ENCODE results near the gene POU2F1. TPM values are rescaled to one million over a fixed set of nuclear protein-coding genes. Genes with fewer than 3 reads are reported as not detected.

The POU2F1 gene
- total RNA-seq, 4 donors from 2014 or later = 3.8 to 7.3 (median 4.8) TPM

- intact Hi-C loops (cut with DNase I; ENCODE audit: low total_unique reads) = no loop called here
- in situ Hi-C loops (cut with MboI; ENCODE audit: low sequenced_read_pairs in 4 of 4) = no loop called here
- ATAC-seq = no peak
These were observed 69.3 kb downstream of the POU2F1 start for GRCh38 chr1:167289966-167290365.

GRCh38 chr1:167291539-167292185 is 71.0 kb downstream of the POU2F1 start:
- H3K4me1 ChIP-seq = peaks cover 51 to 52% of the 10 kb centered on the region in 2 donors
- H3K27ac ChIP-seq = no peak overlapping the region
- intact Hi-C loops (cut with DNase I; ENCODE audit: low total_unique reads) (no loop called here), in situ Hi-C loops (cut with MboI; ENCODE audit: low sequenced_read_pairs in 4 of 4) (no loop called here)
- TF ChIP-seq CTCF (IDR thresholded peaks at IDR 0.05 in 4 of 5, conservative IDR thresholded peaks at IDR 0.05 in 1 of 5) (no peak), POLR2A (IDR thresholded peaks at IDR 0.05) (no peak)
- ATAC-seq (no peak), DNase-seq (no peak)
- H3K27me3 ChIP-seq = no peaks in the 10 kb centered on the region
- H3K36me3 ChIP-seq = no peaks in the 10 kb centered on the region
- H3K9me3 ChIP-seq = no peaks in the 10 kb centered on the region
- H3K4me3 ChIP-seq = no peak overlapping the region

More at GRCh38 chr1:167289966-167290365, 69.3 kb downstream of the POU2F1 start:
- Histone ChIP-seq H3K36me3 (no peaks in the 10 kb centered on the region), H3K9me3 (no peaks in the 10 kb centered on the region), H3K27me3 (no peaks in the 10 kb centered on the region), H3K4me3 (no peak overlapping the region), H3K27ac (no peak overlapping the region), H3K4me1 (peaks cover 47 to 50% of the 10 kb centered on the region in 2 donors)
- DNase-seq = no peak
- TF ChIP-seq CTCF (IDR thresholded peaks at IDR 0.05 in 4 of 5, conservative IDR thresholded peaks at IDR 0.05 in 1 of 5) (no peak), POLR2A (IDR thresholded peaks at IDR 0.05) (no peak)

GRCh38 chr1:167292216-167292615 is 71.5 kb downstream of the POU2F1 start:
- DNase-seq (no peak), ATAC-seq (no peak)
- H3K4me3 ChIP-seq = no peak overlapping the region
- no peaks in the 10 kb centered on the region for H3K9me3 ChIP-seq
- H3K4me1 ChIP-seq = peaks cover 51 to 52% of the 10 kb centered on the region in 2 donors
- TF ChIP-seq CTCF (IDR thresholded peaks at IDR 0.05 in 4 of 5, conservative IDR thresholded peaks at IDR 0.05 in 1 of 5) (no peak), POLR2A (IDR thresholded peaks at IDR 0.05) (no peak)
- H3K27ac ChIP-seq = no peak overlapping the region
- H3K36me3 ChIP-seq = no peaks in the 10 kb centered on the region
- H3K27me3 ChIP-seq = no peaks in the 10 kb centered on the region
- intact Hi-C loops (cut with DNase I; ENCODE audit: low total_unique reads) (no loop called here), in situ Hi-C loops (cut with MboI; ENCODE audit: low sequenced_read_pairs in 4 of 4) (no loop called here)

GRCh38 chr1:167293057-167293456 is 72.4 kb downstream of the POU2F1 start:
- Histone ChIP-seq H3K4me3 (no peak overlapping the region), H3K27ac (no peak overlapping the region), H3K27me3 (no peaks in the 10 kb centered on the region), H3K9me3 (no peaks in the 10 kb centered on the region), H3K36me3 (no peaks in the 10 kb centered on the region), H3K4me1 (peaks cover 52% of the 10 kb centered on the region in 2 donors)
- in situ Hi-C loops (cut with MboI; ENCODE audit: low sequenced_read_pairs in 4 of 4) = no loop called here
- intact Hi-C loops (cut with DNase I; ENCODE audit: low total_unique reads) = no loop called here
- no peak for TF ChIP-seq CTCF (IDR thresholded peaks at IDR 0.05 in 4 of 5, conservative IDR thresholded peaks at IDR 0.05 in 1 of 5)
- no peak for TF ChIP-seq POLR2A (IDR thresholded peaks at IDR 0.05)
- DNase-seq = no peak
- no peak for ATAC-seq

- no peak overlapping the region for H3K27ac ChIP-seq
- DNase-seq (no peak), ATAC-seq (no peak)
- TF ChIP-seq CTCF (IDR thresholded peaks at IDR 0.05 in 4 of 5, conservative IDR thresholded peaks at IDR 0.05 in 1 of 5) = no peak
- no peak for TF ChIP-seq POLR2A (IDR thresholded peaks at IDR 0.05)
- intact Hi-C loops (cut with DNase I; ENCODE audit: low total_unique reads) = no loop called here
- H3K4me1 ChIP-seq = peaks cover 38 to 44% of the 10 kb centered on the region in 2 donors
- in situ Hi-C loops (cut with MboI; ENCODE audit: low sequenced_read_pairs in 4 of 4) = no loop called here
- H3K27me3 ChIP-seq = no peaks in the 10 kb centered on the region
- H3K4me3 ChIP-seq = no peak overlapping the region
- H3K9me3 ChIP-seq = no peaks in the 10 kb centered on the region
- H3K36me3 ChIP-seq = no peaks in the 10 kb centered on the region
These were observed 73.8 kb downstream of the POU2F1 start for GRCh38 chr1:167294528-167294927.
